ENCODE results near the gene ZNF569.
"Not testable (repeated sequence)": the region's sequence is repeated elsewhere in the genome, so short reads cannot be mapped to it uniquely, and the experiment has no call there.

ZNF569 gene

DNA sequence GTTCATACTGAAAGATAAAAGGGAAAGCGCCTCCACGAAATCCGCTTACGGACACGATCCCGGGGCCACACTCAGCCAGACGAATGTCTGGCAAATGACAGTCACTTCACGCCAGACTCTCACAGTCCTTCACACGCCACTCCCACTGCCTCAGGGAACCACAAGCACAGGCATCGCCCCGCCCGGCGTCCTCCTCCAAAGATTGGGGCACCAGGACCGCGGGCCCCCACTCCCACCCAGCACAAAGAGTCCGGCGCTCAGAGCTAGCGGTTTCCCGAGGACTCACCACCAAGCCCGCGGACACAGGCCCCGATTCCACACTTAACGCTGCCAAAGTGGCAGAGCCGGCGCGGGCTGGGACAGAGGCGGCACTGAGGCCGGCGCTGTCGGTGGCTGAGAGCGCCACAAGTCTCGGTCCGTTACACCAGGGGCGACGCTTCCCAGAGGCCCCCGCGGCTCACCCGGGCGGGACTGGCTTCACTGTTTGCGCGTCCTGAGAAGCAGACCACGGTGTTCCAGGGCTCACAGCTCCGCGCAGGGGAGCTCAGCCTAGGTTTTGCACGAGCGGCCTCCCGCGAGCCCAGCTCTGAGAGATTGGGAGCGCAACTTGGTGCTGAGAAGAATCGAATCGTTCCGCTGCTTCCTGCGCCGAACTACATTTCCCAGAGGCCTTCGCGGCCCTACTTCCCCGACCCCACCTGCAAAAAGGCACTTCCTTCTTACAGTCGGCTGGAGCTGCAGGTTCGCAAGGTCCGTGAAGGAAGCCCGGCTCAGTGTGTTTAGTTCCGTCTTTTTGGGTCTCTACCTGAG lies at the start of gene ZNF569:
Gene ZNF569, minus strand, starts transcription at position 647 of the 810 bp plus-strand sequence. CDS start 22,523 bp downstream, outside the sequence.
- DNase-seq (ENCODE audit: low read depth in 2 of 2), result peak; percentile 88

DNA sequence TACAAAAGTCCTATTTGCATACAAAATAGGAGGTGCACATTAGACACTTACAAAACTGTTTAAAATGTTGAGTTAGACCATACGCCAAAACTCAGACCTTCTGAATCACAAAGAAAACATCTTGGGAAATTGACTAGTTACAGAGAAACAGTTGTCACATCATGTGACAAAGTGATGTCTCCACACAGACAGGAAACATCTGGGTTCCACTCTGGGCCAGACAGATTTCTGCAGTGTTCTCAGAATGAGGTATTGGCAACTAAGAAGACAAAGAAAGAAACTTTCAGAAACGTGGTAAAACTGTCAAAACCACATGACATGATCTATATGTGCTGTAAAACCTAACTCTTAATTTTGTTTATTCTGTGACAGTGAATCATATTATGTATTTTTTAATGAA lies 46.2 kb upstream of the ZNF569 start:
- no peak for DNase-seq (ENCODE audit: low read depth in 2 of 2)

DNA sequence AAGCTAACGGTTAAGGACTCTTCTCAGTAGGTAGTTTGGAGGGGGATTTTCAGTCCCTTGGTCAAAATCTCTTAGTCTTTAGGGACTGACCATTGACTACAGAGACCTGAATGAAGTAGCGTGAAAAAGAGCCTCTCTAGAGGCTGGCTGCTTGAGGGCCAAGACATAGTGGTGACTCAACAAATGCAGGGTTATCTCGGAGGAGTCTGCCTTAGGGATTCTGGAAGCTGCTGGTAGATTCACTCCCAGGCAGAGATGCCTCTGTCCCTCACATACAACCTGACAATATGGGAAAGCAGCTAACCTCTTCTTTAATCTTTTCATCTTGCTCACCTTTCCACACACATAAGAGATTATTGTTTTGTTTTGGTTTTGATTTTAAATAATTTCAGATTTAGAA lies 44.6 kb upstream of the ZNF569 start:
- no peak for DNase-seq (ENCODE audit: low read depth in 2 of 2)

DNA sequence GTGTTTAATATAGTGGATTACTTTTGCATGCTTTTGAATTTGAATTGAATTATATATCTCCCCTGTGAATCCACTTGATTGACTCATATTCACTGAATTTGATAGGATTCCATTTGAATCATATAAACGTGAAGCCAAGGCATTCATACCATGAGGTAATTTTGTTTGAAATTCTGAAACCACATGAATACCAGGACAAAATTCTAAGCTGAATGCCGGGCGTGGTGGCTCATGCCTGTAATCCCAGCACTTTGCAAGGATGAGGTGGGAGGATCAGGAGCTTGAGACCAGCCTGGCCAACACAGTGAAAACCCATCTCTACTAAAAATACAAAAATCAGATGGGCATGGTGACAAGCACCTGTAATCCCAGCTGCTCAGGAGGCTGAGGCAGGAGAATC lies 43.9 kb upstream of the ZNF569 start:
- DNase-seq (ENCODE audit: low read depth in 2 of 2), result no peak

DNA sequence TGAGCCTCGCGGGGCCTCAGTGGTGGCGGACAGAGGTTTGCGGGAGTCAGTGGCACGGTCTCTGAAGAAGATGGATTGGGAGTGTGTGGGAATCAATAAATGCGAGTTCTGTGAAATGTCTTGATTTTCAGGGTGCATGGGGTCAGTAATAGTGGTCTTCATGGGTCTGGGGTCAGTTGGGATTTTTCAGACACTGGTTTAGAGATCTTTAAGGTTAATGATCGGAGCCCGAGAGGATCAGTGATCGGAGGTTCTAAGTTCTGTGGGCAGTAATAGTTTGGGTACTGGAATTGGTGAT lies 39.9 kb upstream of the ZNF569 start:
- DNase-seq (ENCODE audit: low read depth in 2 of 2), result no peak

DNA sequence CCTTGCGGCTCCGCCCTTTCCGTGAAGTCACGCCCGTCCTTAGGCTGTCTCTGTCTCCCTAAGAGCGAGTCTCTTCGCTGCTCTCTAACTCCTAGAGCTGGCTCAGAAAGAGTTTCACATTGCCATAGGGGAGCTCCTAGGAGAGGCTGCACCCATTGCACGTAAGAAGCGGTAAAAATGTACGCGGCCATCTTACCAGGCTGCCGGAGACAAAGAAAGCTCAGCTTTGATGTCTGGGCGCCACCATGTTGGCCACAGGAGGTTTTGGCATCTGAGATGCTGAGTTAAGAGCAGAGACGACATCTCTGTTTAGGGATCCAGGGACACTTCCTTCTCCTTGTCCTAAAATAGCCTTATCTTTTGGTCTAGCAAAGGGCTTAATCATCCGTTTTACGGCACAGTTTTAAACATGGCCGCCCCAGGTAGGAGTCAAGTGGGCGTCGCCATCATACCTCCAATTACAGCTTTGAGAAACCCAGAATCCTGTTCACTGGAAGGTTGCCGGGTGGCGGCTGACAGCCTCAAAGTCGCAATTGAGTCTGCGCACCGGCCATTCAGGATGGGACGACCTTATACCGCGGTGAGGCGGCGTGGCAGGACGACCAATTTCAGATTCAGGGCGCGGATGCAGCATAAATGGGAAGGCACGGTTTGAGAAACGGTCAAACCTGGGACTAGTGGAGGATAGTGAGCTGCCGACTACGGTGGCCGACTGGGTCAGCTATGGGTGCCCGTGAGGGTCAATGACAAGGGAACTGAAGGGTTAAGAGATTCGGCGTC lies 39.3 kb upstream of the ZNF569 start, which contains the start of gene ZNF793:
Gene ZNF793, plus strand, starts transcription at position 553 of the 780 bp plus-strand sequence. CDS start 16,501 bp downstream, outside the sequence.
- DNase-seq (ENCODE audit: low read depth in 2 of 2), result peak; percentile 55 to 58

DNA sequence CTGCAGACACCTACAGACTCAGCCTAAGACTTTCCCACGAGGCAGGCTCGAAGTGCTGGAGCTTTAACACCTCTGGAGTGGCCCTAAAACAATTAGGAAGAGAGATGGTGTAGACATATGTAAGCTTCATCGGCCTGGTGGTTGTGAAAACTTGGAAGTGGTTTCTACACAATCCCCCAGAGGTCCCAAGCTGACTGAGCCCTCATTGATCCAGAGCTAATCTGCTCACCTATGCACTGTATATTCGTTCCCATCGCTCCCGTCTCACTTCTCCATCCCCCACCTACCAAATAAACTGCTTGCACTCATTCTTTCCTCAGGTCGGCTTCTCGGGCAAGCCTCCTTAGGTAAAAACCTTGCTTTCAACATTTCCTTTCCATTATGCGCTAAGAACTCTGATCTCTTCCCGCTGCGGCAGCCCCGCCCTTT lies 38.7 kb upstream of the ZNF569 start:
- no peak for DNase-seq (ENCODE audit: low read depth in 2 of 2)

DNA sequence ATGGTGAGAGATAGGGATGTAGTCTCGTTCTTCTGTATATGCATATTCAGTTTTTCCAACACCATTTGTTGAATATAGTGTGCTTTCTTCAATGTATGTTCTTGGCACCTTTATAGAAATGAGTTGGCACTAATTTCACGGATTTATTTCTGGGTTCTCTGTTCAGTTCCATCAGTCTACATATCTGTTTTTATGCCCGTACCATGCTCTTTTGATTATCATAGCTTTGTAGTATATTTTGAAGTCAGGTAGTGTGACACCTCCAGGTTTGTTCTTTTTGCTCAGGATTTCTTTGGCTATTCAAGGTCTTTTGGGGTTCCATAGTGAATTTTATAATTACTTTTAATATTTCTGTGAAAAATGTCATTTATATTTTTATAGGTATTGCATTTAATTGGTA lies 25.0 kb upstream of the ZNF569 start:
- DNase-seq (ENCODE audit: low read depth in 2 of 2), result no peak

DNA sequence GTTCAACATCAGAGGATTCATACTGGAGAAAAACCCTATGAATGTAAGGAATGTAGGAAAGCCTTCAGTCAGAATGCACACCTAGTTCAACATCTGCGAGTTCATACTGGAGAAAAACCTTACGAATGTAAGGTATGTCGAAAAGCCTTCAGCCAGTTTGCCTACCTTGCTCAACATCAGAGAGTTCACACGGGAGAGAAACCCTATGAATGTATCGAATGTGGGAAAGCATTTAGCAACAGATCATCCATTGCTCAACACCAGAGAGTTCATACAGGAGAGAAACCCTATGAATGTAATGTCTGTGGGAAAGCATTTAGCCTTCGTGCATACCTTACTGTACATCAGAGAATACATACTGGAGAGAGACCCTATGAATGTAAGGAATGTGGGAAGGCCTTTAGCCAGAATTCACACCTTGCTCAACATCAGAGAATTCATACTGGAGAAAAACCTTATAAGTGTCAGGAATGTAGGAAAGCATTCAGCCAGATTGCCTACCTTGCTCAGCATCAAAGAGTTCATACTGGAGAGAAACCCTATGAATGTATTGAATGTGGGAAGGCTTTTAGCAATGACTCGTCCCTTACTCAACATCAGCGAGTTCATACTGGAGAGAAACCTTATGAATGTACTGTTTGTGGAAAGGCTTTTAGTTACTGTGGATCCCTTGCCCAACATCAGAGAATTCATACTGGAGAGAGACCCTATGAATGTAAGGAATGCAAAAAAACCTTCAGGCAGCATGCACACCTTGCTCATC lies 17.3 kb upstream of the ZNF569 start:
- no peak for DNase-seq (ENCODE audit: low read depth in 2 of 2)

DNA sequence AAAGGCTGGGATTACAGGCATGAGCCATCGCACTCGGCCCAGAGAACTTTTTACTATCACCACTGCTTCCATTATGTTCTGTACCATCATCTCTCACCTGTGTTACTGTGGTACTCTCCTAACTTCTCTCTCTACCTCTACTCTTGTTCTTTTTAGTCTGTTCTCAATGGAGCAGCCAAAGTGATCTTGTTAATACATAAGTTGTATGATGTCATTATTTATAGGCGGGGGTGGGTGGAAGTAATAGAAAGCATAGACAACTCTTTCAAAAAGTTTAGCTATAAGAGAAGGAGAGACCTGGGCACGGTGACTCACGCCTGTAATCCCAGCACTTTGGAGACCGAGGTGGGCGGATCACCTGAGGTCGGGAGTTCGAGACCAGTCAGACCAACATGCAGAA lies 4.9 kb upstream of the ZNF569 start:
- no peak for DNase-seq (ENCODE audit: low read depth in 2 of 2)

DNA sequence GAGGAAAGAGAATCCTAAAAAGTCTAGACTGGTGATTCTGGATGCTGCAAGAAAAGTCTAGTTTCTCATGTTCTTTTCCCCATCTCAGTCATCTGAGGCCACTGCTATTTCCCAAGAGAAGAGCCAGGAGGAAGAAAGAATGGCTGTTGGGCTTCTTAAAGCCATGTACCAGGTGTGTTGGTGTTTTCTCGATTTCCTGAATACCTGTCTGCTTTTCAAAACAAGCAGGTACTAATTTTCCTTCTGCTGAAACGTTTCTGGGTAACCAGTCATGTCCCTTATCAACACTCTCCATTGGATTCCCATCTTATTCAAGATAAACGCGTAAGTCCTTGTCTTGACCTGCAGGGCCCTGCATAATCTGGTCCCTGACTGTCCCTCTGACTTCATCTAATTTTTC lies 3.0 kb upstream of the ZNF569 start:
- no peak for DNase-seq (ENCODE audit: low read depth in 2 of 2)

DNA sequence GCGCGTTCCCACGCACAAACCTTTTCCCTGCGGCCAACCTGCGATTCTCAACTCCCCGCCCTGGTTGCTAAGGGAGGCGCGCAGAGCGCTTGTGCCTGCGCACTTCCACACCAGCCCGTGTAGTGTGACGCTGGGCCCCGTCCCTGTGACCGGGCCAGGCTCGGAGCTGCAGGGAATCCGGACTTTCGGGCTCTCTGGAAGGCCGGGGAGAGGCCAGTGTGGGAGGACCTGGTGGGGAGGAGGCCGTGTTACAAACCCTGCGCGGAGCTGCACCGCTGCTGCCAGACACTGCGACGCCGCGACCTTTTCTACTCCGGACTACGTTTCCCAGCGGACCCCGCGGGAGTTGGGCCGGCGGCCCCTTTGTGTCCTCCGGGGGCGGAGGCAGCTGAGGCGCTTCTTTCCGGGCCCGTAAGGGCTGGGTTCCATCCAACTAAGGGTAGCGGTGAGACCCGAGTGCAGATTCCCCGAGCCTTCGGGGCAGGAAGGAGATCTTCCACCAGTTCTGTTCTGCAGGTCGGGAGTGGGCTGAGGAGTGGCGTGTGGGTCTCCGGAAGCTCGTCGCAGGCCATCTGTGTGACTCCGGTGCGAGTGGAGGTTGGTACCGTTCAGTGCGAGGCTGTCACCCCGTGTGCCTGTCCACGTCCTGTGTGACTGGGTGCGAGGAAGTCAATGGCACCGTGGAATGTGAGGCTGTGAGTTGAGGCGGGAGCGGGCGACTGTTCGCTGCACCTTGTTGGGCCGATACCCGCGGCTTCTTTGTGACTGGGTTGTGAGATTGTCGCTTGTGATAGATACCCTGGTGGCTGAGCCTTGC lies 1.9 kb upstream of the ZNF569 start, which contains the start of gene ZNF570:
Gene ZNF570, plus strand, starts transcription at position 396 of the 817 bp plus-strand sequence. CDS start 999 bp downstream, outside the sequence.
- DNase-seq (ENCODE audit: low read depth in 2 of 2), result peak; percentile 70 to 71

DNA sequence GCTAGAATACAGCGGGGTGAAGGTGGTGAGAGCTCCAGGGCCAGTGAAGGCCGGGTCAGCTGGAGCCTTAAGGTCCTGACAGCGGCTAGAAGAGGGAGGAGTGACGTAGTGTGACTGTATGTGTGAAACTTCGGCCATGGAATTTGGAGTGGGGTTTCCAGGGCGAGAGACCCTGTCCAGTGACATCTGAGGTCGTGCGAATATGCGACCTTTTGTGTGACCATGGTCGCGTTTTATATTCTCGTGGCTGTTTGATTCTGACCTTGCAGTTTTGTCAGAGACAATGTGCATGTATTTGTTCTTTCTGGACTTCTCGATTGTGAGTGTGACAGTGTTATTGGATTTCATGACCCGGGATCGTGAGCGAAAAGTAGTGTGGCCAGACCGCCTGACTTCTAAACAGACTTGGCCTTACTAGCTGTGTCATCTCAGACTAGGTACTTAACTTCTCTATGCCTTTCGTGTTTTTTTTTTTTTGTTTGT lies 405 bp upstream of the ZNF569 start:
- DNase-seq (ENCODE audit: low read depth in 2 of 2), result no peak

DNA sequence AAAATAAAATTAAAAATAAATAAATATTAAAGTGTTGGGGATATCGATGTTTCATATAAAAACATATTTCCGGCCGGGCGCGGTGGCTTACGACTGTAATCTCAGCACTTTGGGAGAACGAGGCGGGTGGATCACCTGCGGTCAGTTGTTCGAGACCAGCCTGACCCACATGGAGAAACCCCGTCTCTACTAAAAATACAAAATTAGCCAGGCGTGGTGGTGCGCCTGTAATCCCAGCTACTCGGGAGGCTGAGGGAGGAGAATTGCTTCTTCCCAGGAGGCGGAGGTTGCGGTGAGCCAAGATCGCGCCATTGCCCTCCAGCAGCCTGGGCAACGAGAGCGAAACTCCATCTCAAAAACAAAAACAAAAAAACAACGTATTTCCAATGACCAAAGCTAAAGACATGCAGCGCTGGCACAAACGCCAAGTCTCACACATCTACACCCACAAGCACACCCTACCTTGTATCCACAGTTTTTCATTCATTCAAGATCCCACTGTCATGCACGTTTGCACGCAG lies 907 bp downstream of the ZNF569 start:
- no peak for DNase-seq (ENCODE audit: low read depth in 2 of 2)

DNA sequence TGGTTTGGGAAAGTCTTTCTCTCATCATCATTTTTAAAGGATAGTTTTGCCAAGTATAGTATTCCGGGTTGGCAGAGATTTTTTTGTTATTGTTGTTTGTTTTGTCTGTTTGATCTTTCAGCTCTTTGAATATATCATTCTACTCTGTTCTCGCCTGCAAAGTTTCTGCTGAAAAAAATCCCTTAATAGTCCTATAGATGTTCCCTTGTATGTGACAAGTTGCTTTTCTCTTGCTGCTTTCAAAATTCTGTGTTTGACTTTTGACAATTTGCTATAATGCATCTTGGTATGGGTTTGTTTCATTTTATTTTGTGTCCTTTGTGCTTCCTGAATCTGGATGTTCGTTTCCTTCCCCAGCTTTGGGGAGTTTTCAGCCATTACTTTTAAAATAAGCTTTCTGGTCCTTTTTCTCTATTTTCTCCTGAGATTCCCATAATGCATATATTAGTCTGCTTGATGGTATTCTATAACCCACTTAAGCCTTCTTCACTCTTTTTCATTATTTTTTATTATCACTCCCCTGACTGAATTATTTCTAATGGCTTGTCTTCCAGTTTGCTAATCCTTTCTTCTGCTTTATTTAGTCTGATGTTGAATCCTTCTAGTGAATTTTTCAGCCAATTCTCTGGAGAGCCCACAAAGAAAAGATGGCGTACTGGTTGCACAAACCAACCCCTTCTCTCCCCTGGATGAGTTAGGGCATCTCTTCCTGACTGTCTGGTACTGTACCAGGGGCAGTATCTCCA lies 14.6 kb downstream of the ZNF569 start:
- DNase-seq (ENCODE audit: low read depth in 2 of 2), result no peak

DNA sequence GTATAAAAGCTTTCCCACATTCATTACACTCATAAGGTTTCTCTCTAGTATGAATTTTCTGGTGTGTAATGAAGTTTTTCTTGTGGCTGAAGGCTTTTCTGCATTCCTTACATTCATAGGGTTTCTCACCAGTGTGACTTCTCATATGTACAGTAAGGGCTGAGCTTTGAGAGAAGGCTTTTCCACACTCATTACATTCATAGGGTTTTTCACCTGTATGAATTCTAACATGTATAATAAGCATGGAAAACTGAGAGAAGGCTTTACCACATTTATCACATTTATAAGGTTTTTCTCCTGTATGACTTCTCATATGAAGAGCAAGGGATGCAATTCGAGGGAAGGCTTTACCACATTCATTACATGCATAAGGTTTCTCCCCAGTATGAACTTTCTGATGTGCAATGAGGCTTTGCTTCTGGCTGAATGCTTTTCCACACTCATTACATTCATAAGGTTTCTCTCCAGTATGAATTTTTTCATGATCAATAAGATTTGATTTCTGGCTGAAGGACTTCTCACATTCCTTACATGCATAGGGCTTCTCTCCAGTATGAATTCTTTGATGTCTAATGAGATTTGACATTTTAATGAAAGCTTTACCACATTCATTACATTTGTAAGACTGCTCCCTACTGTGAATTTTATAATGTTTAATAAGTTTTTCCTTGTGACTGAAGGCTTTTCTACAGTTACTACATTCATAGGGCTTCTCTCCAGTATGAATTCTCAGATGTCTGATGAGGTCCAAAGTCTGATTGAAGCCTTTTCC lies 53.7 kb downstream of the ZNF569 start:
- DNase-seq (ENCODE audit: low read depth in 2 of 2), result no peak

DNA sequence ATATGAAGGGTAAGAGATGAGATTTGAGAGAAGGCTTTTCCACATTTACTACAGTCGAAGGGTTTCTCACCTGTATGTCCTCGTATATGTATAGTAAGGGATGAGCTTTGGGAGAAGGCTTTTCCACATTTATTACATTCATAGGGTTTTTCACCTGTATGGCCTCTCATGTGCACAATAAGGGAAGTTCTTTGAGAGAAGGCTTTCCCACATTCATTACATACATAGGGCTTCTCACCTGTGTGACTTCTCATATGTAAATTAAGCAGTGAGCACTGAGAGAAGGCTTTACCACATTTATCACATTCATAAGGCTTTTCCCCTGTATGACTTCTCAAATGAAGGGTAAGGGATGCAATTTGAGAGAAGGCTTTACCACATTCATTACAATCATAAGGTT lies 54.5 kb downstream of the ZNF569 start:
- DNase-seq (ENCODE audit: low read depth in 2 of 2), result no peak

DNA sequence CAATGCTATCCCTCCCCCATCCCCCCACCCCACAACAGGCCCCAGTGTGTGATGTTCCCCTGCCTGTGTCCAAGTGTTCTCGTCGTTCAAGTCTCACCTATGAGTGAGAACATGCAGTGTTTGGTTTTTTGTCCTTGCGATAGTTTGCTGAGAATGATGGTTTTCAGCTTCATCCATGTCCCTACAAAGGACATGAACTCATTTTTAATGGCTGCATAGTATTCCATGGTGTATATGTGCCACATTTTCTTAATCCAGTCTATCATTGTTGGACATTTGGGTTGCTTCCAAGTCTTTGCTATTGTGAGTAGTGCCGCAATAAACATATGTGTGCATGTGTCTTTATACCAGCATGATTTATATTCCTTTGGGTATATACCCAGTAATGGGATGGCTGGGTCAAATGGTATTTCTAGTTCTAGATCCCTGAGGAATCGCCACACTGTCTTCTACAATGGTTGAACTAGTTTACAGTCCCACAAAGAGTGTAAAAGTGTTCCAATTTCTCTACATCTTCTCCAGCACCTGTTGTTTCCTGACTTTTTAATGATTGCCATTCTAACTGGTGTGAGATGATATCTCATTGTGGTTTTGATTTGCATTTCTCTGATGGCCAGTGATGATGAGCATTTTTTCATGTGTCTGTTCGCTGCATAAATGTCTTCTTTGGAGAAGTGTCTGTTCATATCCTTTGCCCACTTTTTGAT lies 61.0 kb downstream of the ZNF569 start:
- DNase-seq (ENCODE audit: low read depth in 2 of 2), result not testable (repeated sequence)

DNA sequence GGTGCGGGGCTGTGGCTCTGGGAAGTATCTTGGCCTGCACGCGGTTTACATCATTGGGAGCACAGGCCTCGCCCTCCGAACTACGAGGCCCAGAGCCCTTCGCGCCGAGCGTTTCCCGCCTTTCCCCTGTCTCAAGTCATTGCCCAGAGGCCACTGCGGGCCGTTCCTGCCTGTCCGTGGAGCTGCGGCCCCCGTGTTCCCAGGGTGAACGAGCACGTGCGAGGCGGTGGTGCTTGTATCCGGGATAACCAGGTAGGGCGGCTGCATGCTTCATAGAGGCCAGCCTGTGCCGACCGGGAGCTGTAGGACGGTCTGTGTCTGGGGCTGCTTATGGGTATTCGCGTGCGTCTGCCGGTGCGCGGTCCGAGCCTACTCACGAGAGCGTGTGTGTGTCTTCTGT lies 63.8 kb downstream of the ZNF569 start:
- no peak for DNase-seq (ENCODE audit: low read depth in 2 of 2)
